HL-60/S4 treated with phorbol 12-myristate 13-acetate at 8.2 ng/mL for 4 days and 3 days (cell line): Measurements from ENCODE around the gene CCR5AS.

Source experiments
- in situ Hi-C: fragments of 300-500 bp; cut with MboI; formaldehyde crosslinking; loops from 2 replicates; pipeline ENCODE4 v1.15.0; 2022; ENCODE audit warnings: low sequenced_read_pairs

The CCR5AS gene

DNA sequence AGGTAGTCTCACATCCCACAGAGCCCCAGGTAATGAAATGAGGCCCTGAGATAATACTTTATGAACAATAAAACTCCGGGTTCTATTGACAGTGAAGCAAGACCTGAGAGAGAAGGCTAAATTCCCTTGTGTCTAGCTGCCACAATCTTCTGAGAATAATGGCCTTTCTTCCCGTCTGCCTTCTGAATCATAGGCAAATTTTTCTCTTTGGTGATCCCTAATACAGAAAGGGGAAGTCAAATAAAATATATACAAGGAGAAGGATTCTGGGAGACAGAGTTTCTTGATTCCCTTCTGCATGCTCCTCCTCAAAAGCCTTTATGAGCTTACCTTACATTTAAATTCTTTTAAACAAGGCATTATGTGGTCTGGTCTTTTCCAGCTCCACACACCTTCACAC, 82.8 kb downstream of the CCR5AS start:
- in situ Hi-C loops, result no loop called here

DNA sequence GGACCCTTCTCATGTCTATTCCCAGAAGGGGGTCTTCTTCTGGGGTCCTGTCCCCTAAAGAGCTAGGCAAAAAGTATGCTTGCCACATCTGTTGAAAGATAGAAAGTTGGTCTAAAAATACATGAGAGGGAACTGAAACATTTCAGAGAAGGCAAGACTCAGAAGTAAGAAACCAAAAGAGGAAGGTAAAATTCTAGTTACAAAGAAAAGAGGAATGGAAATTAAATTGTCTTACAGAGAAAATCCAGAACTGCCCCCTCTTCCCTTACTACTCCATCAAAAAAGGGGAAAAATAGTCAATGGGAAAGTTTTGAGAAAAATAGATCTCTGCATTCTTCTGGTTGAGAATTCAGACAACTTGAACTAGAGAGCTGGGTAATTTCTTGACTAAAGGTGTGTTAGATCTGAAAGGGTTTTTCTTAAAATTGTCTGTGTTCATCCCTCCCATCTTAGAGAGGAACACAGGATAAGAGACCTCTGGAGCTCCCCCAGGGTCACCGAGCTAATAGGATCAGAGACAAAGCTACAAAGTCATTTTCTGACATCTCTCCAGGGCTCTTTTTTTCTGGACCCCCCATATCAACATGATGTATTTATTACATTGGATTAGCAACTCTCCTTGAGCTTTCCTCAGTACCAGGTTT, 85.3 kb downstream of the CCR5AS start:
- in situ Hi-C loops, result no loop called here

GRCh38 chr3:46318207-46318927, 88.5 kb downstream of the CCR5AS start:
- in situ Hi-C loops, result no loop called here

DNA sequence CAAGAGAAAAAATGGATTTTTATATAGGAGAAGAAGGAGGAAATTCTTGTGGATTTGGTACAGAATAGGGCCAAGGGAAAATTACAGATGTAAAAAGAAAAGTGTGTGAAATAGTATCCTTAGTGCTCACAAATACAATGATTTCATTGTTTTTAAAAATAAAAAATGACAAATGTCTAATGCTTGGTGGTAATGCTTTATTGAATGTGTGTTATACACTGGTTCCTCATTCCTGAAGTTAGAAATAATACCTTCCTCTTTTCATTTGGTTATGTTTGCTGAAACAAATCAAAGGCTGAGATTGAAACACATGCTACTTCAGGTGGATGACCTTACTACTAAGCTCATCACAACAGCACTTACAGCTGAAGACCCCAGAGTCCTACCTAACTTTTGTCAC, 90.7 kb downstream of the CCR5AS start:
- in situ Hi-C loops, result no loop called here

DNA sequence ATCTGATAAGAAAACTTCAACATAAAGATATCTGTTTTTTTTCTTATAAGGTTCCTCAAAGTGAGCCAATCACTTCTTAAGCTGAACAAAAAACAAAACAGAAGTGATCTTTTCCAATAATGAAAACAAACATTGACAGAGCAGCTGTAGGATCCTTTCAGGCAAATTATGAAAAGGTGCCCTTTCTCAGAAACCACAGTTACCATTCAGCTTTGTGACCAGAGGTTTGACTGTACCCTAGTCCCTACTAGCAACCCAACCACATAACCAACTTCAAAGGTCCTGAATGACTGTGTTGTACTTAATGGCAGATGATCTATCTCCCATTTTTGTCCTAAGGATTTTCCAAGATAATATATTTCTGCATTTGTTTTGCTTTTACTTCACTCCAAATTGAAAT, 92.3 kb downstream of the CCR5AS start:
- in situ Hi-C loops, result no loop called here
